Activated T-cell treated with anti-CD3 and anti-CD28 coated beads for 48 hours (primary cell): ENCODE measurements around the gene LAMTOR4.
"Not testable (repeated sequence)": the region's sequence is repeated elsewhere in the genome, so short reads cannot be mapped to it uniquely, and the experiment has no call there.

Source experiments
- DNase-seq: peaks from one replicate; pipeline ENCODE4 v3.0.0-alpha.2; 2020; ENCODE audit warnings: low read depth

LAMTOR4 gene

GRCh38 chr7:100122568-100122967 is 26.1 kb upstream of the LAMTOR4 start:
- no peak for DNase-seq

GRCh38 chr7:100124301-100125230 is 24.2 kb upstream of the LAMTOR4 start:
- DNase-seq: no peak

DNA sequence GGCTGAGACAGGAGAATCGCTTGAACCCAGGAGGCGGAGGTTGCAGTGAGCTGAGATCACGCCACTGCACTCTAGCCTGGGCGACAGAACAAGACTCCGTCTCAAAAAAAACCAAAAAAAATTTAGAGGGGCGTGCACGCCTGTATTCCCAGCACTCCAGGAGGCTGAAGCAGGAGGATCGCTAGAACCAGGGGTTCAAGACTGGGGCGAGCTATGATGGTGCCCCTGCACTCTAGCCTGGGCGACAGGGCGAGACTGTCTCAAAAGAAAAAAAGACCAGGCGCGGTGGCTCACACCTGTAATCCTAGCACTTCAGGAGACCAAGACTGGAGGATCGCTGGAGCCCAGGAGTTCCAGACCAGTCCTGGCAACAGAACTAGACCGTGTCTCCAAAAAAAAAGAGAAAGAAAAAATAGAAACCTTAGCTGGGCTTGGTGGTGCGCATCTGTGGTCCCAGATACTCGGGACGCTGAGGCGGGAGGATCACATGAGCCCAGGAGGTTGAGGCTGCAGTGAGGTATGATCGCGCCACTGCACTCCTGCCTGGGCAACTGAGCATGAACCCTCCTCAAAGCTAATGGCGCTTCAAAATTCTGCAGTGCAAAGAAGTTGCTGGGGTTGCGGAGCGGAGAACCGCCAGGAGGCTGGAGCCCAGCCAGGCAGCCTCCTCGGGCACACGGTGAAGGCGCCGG is 22.3 kb upstream of the LAMTOR4 start:
- DNase-seq: no peak

DNA sequence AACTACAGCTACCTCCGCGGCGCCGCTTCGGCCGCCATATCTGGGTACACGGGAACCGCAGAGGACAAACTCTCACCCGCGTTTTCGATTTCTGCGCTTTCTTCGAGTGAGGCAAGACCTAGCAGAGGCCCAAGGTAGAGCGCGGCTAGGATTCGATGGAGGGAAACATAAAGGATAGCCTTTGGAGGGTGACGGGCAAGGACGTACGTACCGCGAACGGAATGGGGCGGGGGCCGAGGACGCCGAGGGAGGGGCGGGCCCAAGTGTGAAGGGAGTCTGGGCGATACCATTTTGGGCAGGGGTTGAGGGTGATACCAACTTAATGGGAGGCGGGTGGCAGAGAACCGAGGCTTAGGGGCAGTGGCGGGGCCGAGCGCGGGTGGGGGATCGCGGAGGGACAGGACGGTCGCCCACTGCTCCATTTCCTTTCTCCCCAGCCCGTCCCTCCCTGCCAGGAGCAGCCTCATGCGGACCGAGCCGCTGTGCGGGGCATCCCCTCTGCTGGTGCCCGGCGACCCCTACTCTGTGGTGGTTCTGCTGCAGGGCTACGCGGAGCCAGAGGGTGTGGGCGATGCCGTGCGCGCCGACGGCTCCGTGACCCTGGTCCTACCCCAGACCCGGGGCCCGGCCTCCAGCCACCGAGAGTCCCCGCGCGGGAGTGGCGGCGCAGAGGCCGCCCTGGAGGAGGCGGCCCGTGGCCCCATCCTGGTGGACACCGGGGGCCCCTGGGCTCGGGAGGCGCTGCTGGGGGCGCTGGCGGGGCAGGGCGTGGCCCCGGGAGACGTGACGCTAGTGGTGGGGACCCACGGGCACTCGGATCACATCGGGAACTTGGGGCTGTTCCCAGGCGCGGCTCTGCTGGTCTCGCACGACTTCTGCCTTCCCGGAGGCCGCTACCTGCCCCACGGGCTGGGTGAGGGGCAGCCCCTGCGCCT is 21.5 kb upstream of the LAMTOR4 start, which contains the start of gene MBLAC1:
Gene MBLAC1 (plus strand): TSS at position 37 of the 935 bp plus-strand sequence. CDS start 429 bp downstream, at position 466.
- peak; percentile 87 for DNase-seq

- DNase-seq: peak; percentile 12
Measured at GRCh38 chr7:100127866-100128636, 20.7 kb upstream of the LAMTOR4 start.

DNA sequence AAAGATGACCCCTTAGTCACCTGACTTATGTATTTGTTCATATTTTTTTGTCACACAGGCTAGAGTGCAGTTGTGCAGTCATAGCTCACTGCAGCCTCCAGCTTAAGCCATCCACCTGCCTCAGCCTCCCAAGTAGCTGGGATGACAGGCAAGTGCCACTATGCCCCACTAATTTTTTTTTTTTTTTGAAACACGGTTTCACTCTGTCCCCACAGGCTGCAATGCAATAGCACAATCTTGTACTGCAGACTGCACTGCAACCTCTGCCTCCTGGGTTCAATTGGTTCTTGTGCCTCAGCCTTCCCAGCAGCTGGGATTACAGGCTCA is 20.1 kb upstream of the LAMTOR4 start:
- no peak for DNase-seq

- not testable (repeated sequence) for DNase-seq
Measured at GRCh38 chr7:100130220-100130607, 18.5 kb upstream of the LAMTOR4 start.

GRCh38 chr7:100130608-100131453 is 17.9 kb upstream of the LAMTOR4 start:
- peak; percentile 74 for DNase-seq

DNA sequence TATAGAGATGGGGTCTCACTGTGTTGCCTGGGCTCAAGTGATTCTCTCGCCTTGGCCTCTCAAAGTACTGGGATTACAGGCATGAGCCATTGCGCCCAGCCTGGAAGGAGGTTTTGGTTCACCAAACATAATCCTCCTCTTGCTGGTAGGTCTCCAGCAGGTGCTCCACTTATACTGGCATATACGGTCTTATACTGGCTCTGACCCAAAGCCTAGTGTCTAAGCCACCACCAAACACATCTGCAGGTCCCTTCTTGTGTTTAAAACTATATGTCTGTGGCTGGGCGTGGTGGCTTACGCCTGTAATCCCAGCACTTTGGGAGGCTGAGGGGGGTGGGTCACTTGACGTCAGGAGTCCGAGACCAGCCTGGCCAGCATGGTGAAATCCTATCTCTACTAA is 16.6 kb upstream of the LAMTOR4 start:
- no peak for DNase-seq

DNA sequence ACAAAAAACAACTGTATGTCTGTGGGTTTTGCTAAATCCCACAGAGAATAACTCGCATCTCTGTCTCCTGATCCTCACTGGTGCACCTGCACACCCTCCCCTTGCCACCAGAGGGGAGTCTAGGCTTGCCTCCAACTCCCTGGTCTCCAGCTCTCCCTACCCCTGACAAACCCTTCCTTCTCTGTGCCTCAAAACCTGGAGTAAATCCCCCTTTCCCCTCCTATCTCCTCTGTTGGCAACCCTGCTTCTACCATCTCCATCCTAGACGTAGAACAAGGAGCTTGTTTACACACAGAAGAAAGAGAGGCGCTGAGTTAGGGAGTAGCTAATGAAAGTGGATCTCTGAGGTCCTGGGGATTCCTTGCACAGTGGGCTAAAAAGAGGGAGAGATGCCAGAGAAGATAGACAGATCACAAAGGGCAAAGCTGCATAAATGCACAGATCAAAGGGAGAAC is 16.0 kb upstream of the LAMTOR4 start:
- peak; percentile 51 for DNase-seq

- DNase-seq: no peak
Measured at GRCh38 chr7:100137851-100138760, 10.6 kb upstream of the LAMTOR4 start.

DNA sequence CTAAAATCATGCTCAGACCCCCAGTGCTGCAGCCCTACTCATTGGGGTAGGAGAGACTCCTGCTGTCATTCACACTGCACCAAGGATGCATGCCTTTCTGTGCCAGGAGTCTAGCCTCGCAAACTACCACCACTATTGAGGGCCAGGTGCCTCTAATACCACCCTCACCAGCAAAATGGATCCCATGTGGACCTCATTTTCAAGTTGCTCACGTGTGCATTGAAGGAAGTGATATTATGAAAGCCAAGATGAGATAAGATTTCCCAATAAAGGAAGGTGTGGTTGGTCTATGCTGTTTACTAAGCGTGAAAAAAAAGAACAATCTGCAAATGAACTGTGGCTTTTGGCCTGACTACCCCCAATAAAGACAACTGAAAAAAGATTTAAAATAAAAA is 7.2 kb upstream of the LAMTOR4 start:
- no peak for DNase-seq

DNA sequence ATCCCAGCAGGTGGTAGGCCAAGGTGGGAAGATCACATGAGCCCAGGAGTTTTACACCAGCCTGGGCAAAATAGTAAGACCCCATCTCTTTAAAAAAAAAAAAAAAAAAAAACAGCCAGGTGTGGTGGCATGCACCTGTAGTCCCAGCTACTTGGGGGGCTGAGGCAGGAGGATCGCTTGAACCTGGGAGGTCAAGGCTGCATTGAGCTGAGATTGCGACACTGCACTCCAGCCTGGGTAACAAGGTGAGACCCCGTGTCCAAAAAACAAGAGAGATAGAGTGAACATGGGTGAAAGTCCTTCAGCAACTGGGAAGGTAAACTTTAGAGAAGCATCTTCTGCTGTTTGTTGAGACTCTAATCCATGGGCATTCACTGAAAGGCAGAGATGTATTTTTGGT is 6.3 kb upstream of the LAMTOR4 start:
- no peak for DNase-seq

DNA sequence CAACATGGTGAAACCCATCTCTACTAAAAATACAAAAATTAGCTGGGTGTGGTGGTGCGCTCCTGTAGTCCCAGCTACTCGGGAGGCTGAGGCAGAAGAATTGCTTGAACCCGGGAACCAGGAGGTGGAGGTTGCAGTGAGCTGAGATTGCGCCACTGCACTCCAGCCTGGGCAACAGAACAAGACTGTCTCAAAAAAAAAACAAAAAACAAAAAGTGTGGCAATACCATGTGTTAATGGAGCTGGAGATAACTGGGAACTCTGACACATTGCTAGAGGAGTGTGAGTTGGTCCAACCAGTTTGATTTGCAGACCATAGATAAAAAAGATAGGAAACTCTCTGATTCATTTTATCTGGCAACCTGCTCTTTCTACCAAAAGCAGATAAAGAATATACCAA is 2.4 kb upstream of the LAMTOR4 start:
- DNase-seq: not testable (repeated sequence)

GRCh38 chr7:100147278-100147677 is 1.4 kb upstream of the LAMTOR4 start:
- no peak for DNase-seq

- DNase-seq: no peak
Measured at GRCh38 chr7:100148225-100148558, 526 bp upstream of the LAMTOR4 start.

- DNase-seq: no peak
Measured at GRCh38 chr7:100152404-100152803, 3.7 kb downstream of the LAMTOR4 start.

GRCh38 chr7:100152937-100153666 is 4.4 kb downstream of the LAMTOR4 start:
- DNase-seq: no peak
